Erythroblast (primary cell): ENCODE measurements around the gene SETD7.
"Not testable (repeated sequence)": the region's sequence is repeated elsewhere in the genome, so short reads cannot be mapped to it uniquely, and the experiment has no call there.

Experiments used
- DNase-seq, 2 experiments: peaks; one replicate each; lab custom pipeline; 2025; lab: John Stamatoyannopoulos, UW
- GATA1 ChIP-seq: IDR thresholded peaks from 2 replicates; pipeline ENCODE4 v1.6.1; 2011; ENCODE audit warnings: low read depth, mild to moderate bottlenecking, control low read depth, low read length, moderate library complexity
- POLR2A ChIP-seq: IDR thresholded peaks from 2 replicates; pipeline ENCODE4 v1.6.1; 2011; ENCODE audit warnings: mild to moderate bottlenecking, low read length

The SETD7 gene

DNA sequence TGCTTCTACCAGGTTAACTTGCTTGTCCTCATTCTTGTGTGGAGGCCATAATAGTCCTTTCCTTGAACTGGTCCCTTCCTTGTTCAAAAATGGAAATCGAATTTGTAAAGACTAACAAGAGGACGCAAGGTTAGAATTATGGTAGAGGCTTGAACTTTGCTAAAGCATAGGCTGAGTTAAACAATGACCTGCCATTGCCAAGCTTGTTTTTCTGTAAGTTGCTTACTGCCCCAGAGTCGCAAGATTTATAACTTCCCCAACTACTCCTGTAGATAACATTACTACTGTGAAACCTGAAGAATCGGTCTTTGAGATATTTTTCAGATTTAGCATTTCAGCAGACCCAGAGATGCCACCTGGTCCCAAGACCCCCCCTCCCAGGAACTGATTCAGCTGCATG, 56.8 kb downstream of the SETD7 start:
- TF ChIP-seq POLR2A (no peak), GATA1 (no peak)
- DNase-seq, result no peak

DNA sequence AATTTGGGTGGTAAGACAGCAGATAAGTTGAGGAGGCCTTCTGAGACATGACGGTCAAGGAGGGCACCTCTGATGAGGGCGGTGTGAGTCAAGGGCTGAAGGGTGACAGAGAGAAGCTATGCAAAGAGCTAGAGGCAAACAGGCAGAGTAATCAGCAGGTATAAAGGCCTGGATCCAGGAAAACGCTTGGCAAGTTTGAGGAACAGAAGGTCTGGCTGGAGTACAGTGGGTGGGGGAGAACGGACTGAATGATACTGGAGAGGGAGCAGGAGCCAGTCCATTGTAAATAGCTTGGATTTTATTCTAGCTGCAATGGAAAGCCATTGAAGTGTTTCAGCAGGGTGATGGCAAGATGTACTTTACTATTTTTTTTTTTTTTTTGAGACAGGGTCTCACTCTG, 62.8 kb downstream of the SETD7 start:
- no peak for DNase-seq
- TF ChIP-seq POLR2A, result no peak
- TF ChIP-seq GATA1, result no peak

DNA sequence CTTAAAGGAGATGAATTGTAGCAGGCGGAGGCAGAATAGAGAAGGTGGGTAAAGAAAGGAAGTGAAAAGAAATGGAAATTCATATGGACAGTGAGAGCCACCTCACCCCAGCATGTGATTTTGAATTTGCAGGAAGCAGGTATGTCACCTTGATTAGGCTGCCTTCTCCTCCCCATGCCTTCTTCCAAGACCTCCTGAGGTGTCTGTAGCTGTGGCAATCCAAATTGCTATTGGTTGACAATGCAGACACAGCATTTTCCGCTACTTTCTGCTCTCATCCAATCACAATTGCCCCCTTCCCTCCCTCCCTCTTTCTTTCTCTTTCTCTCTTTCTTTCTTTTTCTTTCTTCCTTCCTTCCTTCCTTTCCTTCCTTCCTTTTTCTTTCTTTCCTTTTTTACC, 63.6 kb downstream of the SETD7 start:
- no peak for TF ChIP-seq GATA1
- no peak for TF ChIP-seq POLR2A
- no peak for DNase-seq

DNA sequence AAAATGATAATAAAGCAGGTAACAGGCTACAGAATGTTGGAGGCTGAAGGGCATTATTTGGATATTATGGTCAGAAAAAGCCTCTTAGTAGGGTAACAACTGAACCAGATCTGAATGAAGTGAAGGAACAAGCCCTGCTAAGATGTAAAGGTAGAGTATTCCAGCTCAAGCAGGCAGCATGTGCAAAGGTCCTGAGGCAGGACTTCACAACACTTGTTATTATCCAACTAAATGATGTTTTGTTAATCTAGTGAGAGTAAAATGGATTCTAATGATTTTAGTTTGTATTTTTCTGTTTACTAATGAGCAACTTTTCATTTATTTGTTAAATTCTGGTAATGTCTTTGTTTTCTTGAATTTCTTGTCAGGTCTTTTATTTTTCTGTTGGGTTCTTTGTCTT, 66.4 kb downstream of the SETD7 start:
- DNase-seq, result no peak
- no peak for TF ChIP-seq GATA1
- no peak for TF ChIP-seq POLR2A

- TF ChIP-seq GATA1 (no peak), POLR2A (no peak)
- no peak for DNase-seq
Observed at GRCh38 chr4:139488442-139488841, 67.6 kb downstream of the SETD7 start.

DNA sequence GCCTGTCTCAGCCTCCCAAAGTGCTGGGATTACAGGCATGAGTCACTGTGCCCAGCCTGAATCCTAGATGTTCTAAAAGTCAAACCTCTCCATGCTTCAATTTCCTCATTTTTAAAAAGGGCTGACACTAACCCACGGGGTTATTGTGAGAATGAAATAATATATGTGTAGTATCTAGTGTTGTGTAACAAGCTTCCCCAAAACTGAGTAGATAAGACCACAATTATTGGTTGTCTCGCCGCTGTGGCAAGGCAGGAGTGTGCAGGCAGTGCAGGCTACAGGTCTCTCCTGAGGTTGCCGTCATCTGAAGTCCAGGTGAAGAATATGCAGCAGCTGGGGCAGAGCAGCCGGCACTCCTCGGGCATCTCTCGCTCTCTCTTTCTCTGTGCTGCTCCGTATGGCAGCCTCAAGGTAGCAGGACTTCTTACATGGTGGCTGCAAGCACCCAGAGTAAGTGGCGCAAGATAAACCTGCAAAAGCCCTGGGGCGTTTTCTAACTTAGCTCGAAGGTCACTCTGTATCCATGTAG, 71.2 kb downstream of the SETD7 start:
- TF ChIP-seq POLR2A (no peak), GATA1 (no peak)
- no peak for DNase-seq

GRCh38 chr4:139483000-139483399, 73.0 kb downstream of the SETD7 start:
- no peak for DNase-seq
- no peak for TF ChIP-seq GATA1
- TF ChIP-seq POLR2A, result no peak

GRCh38 chr4:139481465-139481864, 74.6 kb downstream of the SETD7 start:
- TF ChIP-seq GATA1 (no peak), POLR2A (no peak)
- DNase-seq, result no peak

- no peak for DNase-seq
- TF ChIP-seq GATA1 (no peak), POLR2A (no peak)
Observed at GRCh38 chr4:139476363-139476762, 79.7 kb downstream of the SETD7 start.

DNA sequence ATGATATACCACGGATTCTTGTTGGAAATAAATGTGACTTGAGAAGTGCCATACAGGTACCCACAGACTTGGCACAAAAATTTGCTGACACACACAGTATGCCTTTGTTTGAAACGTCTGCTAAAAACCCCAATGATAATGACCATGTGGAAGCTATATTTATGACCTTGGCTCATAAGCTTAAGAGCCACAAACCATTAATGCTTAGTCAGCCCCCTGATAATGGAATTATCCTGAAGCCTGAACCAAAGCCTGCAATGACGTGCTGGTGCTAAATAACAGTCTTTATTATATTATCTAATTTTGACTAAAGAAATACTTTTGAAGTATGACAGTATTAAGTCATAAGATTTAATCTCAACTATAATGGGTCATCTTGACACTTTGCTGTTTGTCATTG, 83.2 kb downstream of the SETD7 start:
- DNase-seq, result no peak
- TF ChIP-seq GATA1, result no peak
- no peak for TF ChIP-seq POLR2A

- TF ChIP-seq POLR2A (no peak), GATA1 (no peak)
- no peak for DNase-seq
Observed at GRCh38 chr4:139470997-139471665, 84.9 kb downstream of the SETD7 start.

DNA sequence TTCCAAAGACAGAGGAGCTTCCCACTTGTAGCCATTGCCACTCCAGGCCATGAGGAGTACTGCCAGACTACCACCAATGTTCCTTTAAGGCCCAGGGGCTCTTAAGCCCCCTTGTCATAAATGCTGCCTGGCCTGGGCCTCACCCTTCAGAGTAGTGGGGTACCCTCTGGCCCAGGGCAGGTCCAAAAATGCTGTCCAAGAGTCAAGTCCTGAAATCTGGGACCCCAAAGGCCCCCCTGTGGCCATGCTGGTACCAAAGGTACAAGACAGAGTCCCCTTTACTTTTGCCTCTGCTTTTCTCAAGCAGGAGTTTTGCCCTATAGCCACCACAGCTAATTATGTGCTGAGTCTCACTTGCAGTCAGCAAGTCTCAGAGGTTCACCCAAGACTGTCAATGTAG, 85.7 kb downstream of the SETD7 start:
- no peak for DNase-seq
- TF ChIP-seq POLR2A, result no peak
- TF ChIP-seq GATA1, result no peak

DNA sequence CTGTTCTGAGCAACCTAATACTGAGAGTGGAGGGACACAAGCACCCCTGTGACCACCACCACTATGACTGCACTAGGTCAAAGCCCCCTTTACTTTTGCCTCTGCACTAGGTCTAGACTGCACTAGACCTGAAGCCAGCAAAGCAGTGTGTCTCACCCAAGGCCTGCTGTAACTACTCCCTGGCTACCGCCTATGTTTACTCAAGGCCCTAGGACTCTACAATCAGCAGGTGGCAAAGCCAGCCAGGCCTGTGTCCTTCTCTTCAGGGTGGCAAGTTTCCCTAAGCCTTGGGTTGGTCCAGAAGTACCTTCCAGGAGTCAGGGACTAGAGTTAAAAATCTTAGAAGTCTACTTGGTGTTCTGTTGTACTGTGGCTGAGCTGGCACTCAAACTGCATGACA, 86.2 kb downstream of the SETD7 start:
- TF ChIP-seq POLR2A, result no peak
- TF ChIP-seq GATA1, result no peak

DNA sequence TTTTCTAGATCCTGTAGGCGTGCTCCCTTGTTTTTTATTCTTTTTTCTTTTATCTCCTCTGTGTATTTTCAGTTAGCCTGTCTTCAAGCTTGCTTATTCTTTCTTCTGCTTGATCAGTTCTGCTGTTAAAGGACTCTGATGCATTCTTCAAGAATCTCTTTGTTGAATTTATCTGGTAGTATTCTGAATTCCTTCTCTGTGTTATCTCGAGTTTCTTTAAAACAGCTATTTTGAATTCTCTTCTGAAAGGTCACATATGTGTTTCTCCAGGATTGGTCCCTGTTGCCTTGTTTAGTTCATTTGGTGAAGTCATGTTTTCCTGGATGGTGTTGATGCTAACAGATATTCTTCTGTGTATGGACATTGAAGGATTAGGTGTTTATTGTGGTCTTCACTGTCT, 86.8 kb downstream of the SETD7 start:
- TF ChIP-seq GATA1 (no peak), POLR2A (no peak)

More for the DNA sequence above, 86.2 kb downstream of the SETD7 start:
- DNase-seq, result no peak

DNA sequence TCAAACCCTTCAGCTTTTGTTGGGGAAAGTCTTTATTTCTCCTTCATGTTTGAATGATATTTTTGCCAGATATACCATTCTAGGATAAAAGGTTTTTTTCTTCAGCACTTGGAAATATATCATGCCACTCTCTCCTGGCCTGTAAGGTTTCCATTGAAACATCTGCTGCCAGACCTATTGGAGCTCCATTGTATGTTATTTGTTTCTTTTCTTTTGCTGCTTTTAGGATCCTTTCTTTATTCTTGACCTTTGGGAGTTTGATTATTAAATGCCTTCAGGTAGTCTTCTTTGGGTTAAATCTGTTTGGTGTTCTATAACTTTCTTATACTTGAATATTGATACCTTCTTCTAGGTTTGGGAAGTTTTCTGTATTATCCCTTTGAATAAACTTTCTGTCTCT, 87.3 kb downstream of the SETD7 start:
- not testable (repeated sequence) for DNase-seq

More for the DNA sequence above, 86.8 kb downstream of the SETD7 start:
- DNase-seq, result no peak

GRCh38 chr4:139465922-139466321, 90.1 kb downstream of the SETD7 start:
- TF ChIP-seq POLR2A (no peak), GATA1 (no peak)

GRCh38 chr4:139464512-139464911, 91.5 kb downstream of the SETD7 start:
- not testable (repeated sequence) for DNase-seq

More at GRCh38 chr4:139465922-139466321, 90.1 kb downstream of the SETD7 start:
- no peak for DNase-seq
